NB4 (cell line): ENCODE data around the gene SLC66A2.

Source experiments
- DNase-seq: peaks from one replicate; pipeline ENCODE4 v3.0.0; 2010; ENCODE audit warnings: low read depth
- H3K4me3 ChIP-seq: one replicate; pipeline ENCODE4 v1.5.1; 2011; ENCODE audit warnings: mild to moderate bottlenecking, low read depth, low read length, moderate library complexity
- MYC ChIP-seq: IDR thresholded peaks from 2 replicates; pipeline ENCODE4 v1.6.1; 2011; ENCODE audit warnings: low read depth, low read length
- POLR2A ChIP-seq: IDR thresholded peaks from 2 replicates; pipeline ENCODE4 v1.6.1; 2011; ENCODE audit warnings: mild to moderate bottlenecking; ENCODE audit not compliant: insufficient read length; ENCODE audit errors: extremely low read depth
- TF ChIP-seq, protein P1 (sequence below): IDR thresholded peaks from one replicate; pipeline ENCODE4 v1.5.1; 2012; ENCODE audit warnings: low read depth, low read length
- TF ChIP-seq, protein P2 (sequence below): IDR thresholded peaks from 2 replicates; pipeline ENCODE4 v1.6.1; 2011; ENCODE audit warnings: low read depth, low read length

Gene SLC66A2

DNA sequence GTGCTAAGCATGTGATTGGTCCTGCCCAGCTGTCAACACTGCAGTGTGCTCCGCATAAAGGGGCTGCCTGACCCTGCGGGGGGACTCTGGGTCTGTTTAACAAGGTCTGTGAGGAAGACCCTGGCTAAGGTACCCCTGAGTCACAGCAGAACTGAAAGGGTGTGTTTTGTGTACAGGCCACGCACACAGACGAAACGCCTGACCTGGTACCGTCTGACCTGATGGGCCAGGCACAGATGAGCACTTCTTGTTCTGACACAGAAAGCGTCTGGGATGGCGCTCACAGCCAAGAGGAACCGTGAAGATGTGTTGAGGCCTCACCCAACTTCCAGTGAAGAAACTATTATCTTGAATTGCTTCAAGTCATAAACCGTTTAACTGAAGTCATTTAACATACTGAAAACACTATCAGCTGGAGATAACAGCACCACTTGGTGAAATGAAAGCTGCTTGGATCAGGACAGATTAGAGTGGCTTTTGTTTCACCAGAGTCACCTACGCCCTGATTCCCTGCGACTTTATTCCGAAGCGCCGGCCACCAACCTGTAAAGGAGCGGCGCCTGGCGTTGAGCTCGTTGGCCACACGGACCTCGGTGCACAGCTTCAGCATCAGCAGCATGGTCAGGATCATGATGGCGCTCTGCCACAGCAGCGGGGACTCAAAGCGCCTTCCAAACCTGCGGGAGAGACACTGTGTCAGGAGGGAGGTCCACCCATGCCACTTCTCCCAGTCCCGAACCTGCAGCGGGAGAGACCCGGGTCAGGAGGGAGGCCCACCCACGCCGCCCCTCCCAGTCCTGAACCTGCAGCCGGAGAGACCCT is 8.5 kb downstream of the SLC66A2 start:
- H3K4me3 ChIP-seq: no peak overlapping the region
- TF ChIP-seq, protein P1, sequence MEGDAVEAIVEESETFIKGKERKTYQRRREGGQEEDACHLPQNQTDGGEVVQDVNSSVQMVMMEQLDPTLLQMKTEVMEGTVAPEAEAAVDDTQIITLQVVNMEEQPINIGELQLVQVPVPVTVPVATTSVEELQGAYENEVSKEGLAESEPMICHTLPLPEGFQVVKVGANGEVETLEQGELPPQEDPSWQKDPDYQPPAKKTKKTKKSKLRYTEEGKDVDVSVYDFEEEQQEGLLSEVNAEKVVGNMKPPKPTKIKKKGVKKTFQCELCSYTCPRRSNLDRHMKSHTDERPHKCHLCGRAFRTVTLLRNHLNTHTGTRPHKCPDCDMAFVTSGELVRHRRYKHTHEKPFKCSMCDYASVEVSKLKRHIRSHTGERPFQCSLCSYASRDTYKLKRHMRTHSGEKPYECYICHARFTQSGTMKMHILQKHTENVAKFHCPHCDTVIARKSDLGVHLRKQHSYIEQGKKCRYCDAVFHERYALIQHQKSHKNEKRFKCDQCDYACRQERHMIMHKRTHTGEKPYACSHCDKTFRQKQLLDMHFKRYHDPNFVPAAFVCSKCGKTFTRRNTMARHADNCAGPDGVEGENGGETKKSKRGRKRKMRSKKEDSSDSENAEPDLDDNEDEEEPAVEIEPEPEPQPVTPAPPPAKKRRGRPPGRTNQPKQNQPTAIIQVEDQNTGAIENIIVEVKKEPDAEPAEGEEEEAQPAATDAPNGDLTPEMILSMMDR: no peak
- TF ChIP-seq MYC (no peak), POLR2A (no peak)
- DNase-seq: no peak

DNA sequence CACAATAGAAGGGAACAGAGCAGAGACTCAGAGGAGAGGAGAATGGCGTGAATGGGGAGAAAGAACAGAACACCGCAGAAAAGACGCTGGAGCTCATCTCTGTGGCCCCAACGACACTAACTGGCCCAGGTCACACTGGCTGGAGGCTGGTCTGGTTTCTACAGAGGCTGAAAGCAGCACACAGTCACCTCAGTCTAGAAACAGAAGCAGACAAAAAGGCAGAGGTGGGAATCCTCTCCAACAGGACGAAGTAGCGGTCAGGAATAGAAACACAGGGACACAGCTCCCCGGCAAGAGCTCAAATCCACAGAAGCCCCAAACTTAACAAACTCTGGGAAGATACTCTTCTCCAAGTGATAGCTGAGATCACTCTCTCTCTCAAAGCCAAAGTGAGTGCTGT is 9.2 kb downstream of the SLC66A2 start:
- H3K4me3 ChIP-seq: no peak overlapping the region
- no peak for TF ChIP-seq MYC
- no peak for TF ChIP-seq POLR2A
- TF ChIP-seq, protein P1: no peak
- TF ChIP-seq, protein P2, sequence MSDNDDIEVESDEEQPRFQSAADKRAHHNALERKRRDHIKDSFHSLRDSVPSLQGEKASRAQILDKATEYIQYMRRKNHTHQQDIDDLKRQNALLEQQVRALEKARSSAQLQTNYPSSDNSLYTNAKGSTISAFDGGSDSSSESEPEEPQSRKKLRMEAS: no peak
- no peak for DNase-seq

DNA sequence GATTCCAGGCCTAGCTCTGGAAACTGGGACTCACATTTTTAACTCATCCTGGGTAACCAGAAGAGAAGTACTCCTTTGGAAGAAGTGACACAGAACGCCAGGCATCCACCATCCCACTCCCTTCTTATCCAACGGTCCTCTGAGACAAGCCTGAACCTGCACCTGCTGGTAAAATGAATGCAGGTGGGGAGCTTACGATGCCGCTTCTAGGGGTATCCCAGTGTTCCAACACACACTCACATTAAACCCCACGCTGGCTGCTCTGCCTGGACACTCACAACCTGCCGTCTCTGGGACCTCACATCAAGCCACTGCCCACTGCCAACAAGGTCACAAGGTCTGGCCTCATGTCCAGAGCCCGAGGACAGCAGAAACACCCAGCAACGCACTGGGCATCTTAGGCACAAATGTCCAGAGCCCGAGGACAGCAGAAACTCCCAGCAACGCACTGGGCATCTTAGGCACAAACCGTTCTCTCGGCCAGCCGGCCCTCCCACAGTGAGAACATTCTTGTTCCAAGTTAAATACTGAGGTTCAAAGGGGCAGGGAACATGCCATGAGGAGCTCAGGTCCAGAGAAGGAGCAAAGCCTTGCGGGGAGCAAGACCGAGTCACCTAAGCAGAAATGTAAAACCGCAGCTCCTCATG is 9.9 kb downstream of the SLC66A2 start:
- no peak for DNase-seq
- no peak overlapping the region for H3K4me3 ChIP-seq
- TF ChIP-seq, protein P1: no peak
- TF ChIP-seq POLR2A (no peak), MYC (no peak)
- TF ChIP-seq, protein P2: no peak

DNA sequence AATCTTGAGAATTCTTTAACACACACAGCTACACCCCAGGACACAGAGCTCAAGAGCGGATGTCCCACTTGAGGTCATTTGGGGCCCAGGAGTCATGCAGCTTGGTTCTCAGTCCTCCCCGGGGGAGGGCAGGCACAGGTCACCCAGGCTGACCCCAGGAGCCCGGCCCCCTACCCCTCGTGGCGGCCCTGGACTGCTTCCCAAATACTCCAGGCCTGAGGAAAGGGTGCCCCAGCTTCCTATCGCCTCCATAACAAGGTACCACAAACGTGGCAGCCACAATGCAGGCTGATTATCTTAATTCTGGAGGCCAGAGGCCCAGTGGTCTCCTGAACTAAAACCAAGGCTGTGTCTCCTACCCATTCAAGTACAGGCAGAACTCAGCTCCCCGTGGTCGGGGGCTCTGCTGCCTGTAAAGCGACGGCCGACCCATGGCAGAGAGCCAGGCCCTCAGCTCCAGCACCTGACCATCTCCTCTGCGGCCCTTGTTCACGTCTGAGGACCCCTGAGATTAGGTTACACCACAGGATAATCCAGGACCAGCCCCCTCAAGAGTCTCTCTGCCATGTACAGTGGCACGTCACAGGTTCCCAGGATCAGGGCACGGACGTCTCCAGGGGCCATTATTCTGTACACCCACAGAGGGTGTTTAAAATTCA is 10.5 kb downstream of the SLC66A2 start:
- TF ChIP-seq MYC (no peak), POLR2A (no peak)
- TF ChIP-seq, protein P2: no peak
- TF ChIP-seq, protein P1: no peak
- H3K4me3 ChIP-seq: no peak overlapping the region
- DNase-seq: no peak

DNA sequence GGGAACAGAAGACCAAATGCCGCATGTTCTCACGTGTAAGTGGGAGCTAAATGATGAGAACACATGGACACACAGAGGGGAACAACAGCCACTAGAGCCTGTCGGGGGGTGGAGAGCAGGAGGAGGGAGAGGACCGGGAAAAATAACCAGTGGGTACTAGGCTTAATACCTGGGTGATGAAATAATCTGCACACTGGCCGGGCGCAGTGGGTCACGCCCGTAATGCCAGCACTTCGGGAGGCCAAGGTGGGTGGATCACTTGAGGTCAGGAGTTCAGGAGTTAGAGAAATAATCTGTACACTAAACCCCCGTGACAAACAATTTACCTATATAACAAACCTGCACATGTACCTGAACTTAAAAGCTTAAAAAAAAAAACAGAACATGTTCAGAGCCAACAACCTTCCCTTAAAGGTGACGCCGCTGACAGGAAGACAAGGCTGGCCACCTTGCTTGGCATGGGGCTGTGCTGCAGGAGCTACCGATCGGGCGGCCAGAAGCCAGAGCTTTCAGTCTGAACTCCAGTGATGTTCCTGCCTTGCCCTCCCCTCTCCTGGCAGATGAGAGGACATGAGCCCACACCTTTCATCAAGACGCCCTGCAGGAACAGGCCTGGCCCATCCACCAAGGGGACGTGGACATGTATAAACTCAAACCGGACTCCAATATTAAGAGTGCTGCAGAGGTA is 11.2 kb downstream of the SLC66A2 start:
- TF ChIP-seq, protein P2: no peak
- TF ChIP-seq, protein P1: no peak
- TF ChIP-seq MYC (no peak), POLR2A (no peak)
- no peak for DNase-seq
- no peak overlapping the region for H3K4me3 ChIP-seq
